Stimulated activated CD8-positive, alpha-beta memory T cell treated with anti-CD3 and anti-CD28 coated beads, Interleukin-4, amount 100 ng/mL, for 4 hours (primary cell): Measurements from ENCODE around the gene DSCAM.
"Not testable (repeated sequence)": the region's sequence is repeated elsewhere in the genome, so short reads cannot be mapped to it uniquely, and the experiment has no call there.

Source experiments
- DNase-seq, 2 donors: peaks; one replicate each; pipeline ENCODE4 v3.0.0-alpha.2; 2020; ENCODE audit warnings: low read depth in 2 of 2, low spot score in 1 of 2

The DSCAM gene, protein sequence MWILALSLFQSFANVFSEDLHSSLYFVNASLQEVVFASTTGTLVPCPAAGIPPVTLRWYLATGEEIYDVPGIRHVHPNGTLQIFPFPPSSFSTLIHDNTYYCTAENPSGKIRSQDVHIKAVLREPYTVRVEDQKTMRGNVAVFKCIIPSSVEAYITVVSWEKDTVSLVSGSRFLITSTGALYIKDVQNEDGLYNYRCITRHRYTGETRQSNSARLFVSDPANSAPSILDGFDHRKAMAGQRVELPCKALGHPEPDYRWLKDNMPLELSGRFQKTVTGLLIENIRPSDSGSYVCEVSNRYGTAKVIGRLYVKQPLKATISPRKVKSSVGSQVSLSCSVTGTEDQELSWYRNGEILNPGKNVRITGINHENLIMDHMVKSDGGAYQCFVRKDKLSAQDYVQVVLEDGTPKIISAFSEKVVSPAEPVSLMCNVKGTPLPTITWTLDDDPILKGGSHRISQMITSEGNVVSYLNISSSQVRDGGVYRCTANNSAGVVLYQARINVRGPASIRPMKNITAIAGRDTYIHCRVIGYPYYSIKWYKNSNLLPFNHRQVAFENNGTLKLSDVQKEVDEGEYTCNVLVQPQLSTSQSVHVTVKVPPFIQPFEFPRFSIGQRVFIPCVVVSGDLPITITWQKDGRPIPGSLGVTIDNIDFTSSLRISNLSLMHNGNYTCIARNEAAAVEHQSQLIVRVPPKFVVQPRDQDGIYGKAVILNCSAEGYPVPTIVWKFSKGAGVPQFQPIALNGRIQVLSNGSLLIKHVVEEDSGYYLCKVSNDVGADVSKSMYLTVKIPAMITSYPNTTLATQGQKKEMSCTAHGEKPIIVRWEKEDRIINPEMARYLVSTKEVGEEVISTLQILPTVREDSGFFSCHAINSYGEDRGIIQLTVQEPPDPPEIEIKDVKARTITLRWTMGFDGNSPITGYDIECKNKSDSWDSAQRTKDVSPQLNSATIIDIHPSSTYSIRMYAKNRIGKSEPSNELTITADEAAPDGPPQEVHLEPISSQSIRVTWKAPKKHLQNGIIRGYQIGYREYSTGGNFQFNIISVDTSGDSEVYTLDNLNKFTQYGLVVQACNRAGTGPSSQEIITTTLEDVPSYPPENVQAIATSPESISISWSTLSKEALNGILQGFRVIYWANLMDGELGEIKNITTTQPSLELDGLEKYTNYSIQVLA (N-terminal part only)

DNA sequence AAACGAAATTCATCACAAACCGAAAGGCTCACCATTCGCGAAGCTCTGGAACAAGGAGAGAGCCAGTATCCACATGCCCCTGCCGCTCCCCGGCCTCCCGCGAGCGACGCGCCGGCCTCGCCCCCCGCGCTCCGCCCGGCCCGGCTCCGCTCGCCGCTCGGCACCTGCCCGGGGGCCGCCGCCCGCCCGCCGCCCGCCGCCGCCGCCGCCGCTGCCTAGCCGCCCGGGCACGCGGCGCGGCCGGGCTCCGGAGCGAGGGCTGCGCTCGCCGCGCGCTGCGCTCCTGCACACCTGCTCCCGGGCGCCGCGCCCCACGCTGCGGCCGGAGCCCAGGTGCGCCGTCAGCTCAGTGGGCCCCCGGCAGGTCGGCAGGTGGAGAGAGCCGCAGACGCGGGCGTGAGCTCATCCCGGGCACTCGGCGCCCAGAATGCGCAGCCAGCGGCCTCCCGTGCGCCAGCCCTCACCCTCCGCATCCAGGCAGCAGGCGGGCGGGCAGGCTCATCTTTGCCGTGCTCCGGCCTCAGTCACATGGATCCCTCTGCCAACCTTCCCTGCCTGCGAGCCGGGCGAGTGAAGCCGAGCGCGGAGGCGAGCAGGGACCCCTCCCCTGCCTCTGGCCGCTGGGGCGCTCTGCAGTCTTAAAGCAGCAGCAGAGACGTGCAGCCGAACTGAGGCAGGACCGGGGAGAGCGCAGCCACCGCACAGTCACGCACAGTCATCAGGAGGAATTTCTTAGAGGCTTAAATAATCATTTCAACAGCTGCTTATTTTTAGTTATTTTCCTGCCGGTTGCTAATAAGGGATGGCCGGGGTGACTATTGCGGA lies at the start of gene DSCAM:
Gene DSCAM (minus strand): TSS at position 572 of the 825 bp plus-strand sequence. CDS start 497 bp downstream, at position 75.
- DNase-seq, result no peak

DNA sequence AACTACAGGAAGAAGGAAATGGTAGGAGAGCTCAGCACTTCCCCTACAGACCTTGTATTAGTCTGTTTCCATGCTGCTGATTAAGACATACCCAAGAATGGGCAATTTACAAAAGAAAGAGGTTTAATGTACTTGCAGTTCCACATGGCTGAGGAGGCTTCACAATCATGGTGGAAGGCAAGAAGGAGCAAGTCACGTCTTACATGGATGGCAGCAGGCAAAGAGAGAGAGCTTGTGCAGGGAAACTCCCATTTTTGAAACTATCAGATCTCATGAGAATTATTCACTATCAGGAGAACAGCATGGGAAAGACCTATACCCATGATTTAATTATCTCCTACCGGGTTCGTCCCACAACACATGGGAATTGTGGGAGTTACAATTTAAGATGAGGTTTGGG lies 48.7 kb upstream of the DSCAM start:
- DNase-seq, result not testable (repeated sequence)

DNA sequence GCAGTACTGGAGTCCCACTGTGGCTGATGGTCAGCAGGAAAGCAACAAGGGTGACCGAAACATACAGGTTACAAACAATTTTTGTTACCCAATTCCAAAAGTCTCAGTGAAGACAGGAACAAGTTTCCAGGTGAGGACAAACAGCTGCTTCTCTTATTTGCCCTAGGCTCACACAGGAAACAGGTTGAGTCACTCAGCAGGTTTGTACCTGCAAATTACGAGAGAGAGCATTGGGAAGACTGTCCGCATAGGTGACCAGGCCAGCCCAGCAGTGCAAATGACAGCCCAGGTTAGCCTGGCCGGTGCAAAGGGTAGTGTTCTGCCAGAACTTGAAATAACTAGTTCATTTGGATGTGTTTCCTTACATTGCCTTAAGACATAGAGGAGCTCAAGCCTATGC lies 40.0 kb upstream of the DSCAM start:
- DNase-seq, result no peak

DNA sequence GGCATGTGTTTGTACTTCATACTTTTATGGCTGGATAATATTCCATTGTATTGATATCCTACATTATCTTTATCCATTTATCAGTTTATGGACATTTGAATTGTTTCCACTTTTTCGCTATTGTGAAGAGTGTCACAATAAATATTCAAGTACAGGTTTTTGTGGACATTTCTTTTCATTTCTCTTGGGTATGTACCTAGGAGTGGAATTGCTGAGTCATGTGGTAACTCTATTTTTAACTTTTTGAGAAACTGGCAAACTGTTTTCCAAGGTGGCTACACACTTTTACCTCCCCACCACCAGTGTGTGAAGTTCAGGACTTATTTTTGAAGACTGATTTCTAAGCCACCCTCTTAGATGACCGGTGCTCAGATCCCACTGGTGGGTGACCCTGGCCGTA lies 39.0 kb upstream of the DSCAM start:
- no peak for DNase-seq

DNA sequence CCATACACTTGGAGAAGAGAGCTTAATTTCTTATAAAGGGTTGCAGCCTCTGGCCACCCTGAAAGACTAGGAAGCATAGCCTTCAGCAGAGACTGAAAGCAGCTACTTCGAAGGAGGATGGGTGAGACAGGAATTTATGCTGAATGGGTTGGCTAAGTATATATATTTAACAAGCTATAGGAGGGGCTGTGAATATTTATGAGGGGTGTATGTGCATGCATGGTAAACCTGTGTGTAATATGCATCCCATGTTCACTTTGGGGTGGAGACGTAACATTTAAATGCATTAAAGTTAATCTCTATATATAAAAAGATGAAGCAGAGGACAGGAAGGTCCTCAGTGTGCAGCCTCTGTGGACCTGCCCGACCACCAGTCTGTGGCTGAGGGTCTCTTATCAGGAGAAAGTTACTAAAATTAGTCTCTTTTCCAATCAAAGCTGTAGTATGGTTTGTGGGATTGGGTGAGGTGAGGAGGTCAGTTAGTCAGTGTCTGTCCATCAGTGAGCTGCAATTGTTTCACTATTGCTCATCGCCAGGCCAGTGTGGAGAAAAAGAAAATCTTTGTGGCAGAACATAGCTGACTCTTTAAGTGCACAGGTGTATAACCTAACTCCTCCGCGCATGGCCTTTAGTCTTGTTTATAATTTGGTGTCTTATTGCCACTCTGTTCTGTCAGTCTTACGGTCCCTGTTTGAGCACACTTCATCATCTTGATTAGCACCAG lies 35.4 kb upstream of the DSCAM start:
- no peak for DNase-seq

DNA sequence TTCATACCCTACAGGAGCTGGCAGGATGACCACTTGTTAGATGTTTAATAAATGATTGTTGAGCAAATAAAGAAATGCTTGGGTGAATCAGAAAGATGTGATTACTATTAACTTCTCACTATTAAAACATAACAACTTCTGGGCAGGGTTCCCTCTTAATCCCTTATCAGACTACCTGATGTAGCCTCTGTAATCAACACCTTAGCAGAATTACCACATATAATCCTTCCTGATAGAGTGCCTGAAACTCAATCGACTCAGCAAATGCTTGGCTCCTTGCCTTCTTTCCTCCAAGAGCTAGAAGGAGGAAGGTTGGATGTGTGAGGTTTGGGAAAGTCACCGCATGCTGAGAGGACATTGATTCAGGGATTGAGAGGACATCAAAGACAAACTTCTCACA lies 34.8 kb upstream of the DSCAM start:
- DNase-seq, result no peak

DNA sequence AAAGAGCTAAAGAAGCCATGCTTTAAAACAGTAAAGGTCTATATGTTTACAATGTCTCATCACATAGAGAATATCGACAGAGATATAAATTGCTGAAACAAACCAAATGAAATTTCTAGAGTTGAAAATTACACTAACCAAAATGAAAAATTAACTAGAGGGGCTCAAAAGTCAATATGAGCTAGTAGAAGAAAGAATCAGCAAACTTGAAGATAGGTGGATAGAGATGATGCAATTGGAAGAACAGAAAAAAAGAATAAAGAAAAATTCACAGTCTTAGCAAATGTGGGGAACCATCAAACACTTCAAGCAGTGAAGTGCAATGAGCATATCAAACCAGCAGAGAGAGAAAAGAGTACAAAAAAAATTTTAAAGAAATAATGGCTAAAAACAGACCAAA lies 24.1 kb upstream of the DSCAM start:
- no peak for DNase-seq

DNA sequence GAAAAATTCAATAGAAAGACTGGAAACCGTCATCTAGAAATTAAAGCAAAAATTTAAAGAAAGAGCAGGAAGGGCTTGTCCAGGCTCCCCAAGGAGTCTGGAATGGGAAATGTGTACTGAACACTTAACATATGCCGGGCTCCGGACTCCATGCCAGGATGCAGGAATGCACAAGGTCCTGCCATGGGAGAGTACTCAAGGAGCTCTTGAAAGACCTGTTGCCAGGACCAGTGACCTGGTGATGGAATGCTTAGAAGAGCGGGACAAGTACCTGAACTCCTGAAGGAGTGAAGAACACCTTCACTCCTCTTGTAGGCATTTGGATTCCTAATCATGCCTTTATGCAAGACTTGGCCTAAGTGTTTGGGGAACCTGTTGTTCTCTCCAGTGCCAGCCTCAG lies 16.9 kb upstream of the DSCAM start:
- no peak for DNase-seq

DNA sequence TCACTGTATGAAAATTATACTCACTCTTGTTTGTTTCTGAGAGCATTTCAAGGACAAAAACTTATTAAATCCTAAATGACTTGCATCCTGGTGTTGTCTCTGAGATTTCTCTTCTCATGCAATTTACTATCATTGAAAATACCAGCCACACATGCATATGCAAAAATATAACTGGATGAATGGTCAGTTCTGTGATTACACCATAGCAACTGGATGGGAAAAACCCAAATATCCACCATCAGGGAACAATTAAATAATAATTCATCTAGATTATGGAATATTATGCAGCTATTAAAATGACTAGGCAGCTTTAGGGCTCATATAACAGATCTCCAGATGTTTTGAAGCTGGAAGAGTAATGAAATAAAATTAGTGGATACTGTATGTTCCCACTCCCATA lies 11.6 kb upstream of the DSCAM start:
- DNase-seq, result no peak

DNA sequence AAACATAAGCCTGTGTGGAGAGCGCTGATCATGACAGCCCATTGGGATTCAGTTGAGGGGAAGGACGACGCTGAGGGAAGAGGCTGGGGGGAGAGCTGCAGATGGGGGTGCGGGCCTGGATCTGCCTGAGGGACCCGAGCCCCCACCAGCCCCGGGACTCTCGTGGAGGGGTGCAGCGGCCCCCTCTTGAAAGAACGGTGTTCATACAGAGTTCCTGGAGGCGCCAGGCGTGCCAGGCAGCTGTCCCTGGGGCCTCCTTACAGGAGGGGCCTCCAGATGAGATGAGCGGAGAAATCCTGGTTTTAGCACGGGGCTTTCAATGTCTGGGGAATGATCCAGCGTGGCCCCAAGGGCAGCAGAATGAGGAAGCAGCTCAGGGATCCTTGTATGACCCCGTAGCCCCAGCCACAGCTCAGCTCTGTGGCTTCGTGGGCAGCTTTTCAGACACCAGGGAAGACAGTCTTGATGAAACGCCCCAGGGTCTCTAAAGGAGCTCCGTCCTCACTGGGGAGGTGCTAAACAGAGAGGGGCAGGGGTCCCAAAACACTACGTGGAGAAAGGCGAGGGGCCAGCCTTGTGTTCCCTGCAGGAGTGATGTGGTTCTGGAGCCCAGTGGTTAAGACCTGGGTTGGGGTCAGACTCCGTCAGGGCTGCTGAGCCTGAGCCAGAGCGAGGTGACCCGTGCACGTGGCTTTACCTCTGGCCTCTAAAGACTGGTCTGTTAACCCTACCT lies 7.2 kb upstream of the DSCAM start:
- DNase-seq, result no peak

DNA sequence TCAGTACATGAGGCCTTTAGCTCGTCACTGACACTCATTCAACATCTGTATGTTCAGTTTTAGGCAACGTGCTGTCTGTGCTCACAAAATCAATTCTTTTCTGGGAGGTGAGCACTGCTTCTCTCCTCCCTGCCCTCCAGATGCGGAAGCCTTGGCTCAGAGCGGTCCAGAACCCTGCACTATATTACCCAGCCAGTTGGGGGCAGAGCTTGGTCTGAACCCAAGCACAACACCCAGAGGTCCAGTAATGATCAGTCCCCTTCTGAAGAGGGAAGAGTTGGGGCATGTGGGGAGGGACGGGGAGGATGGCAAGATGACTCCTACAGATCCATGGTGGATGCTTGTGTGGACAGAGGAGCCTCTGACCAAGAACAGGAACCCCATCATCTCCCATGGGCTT lies 5.6 kb upstream of the DSCAM start:
- DNase-seq, result no peak

DNA sequence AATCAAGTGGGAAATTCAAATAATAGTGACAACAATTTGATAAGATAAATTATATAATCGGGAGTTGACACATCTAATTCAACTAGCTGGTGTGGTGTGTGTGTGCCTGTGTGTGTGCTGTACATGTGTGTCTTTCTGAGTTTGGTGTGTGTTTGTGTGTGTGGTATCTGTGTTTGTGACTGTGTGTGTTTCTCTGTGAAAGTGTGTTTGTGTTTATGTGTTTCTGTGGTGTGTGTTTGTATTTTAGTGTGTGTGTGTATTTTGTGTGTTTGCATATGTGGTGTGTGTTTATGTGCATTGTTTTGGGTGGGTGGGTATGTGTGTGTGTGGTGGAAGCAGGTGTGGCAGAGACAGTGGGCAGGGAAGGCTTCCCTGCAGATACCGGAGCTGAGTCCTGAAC lies 4.8 kb upstream of the DSCAM start:
- no peak for DNase-seq

DNA sequence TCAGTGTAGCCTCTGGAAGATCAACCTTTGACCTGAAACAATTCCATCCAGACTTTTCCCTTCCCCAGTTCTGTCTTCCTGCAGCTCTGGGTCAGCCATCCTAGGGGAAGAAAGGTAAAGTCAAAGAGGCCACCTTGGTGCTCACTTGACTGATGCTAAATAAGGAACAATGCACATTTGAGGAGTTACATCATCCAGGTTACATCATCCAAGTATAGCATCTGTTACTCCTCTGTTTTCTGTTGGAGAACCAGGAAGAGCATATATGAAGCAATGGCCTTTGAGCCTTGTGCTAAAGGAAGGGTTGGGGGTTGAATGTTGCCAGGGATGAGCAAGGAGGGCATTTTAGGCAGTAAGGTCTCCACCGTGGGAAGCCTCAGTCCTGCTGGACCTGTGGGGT lies 3.1 kb upstream of the DSCAM start:
- DNase-seq, result no peak

DNA sequence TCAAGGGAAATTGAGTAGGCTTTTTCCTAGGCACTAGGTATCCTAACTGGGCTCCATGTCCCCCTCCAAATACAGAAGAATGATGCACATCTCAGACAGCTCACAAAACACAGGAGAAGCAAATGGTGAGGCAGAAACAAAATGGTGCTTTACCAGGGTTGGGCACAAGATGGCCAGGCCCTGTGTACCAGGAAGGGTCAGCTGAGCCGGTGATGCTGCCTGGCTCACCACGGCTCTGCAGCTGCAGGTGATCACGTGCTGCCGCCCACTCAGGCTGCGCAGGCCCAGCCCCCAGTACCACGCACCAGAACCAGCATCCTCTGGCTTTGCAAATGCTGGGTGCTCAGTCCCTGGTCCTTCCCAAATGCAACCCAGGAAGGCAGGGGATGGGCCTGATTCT lies 993 bp upstream of the DSCAM start:
- DNase-seq, result no peak

DNA sequence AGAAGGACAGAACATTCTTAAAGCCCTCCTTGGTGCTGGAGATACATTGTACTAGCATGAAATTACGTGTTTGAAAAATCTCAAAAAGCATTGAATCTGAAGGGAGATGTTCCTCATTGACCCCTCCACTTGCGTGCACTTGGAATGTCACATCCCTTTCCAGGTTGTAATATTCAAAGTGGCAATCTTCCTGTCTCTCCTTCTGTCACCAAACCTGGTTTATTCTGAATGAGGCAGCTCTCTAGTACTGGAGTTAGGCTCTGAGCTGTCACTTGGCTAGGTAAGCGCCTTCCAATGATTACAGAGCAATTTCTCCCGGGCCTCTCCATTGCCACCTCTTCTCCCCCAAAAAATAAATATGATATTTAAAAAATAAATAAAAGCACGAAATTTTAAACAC lies 855 bp downstream of the DSCAM start:
- no peak for DNase-seq

DNA sequence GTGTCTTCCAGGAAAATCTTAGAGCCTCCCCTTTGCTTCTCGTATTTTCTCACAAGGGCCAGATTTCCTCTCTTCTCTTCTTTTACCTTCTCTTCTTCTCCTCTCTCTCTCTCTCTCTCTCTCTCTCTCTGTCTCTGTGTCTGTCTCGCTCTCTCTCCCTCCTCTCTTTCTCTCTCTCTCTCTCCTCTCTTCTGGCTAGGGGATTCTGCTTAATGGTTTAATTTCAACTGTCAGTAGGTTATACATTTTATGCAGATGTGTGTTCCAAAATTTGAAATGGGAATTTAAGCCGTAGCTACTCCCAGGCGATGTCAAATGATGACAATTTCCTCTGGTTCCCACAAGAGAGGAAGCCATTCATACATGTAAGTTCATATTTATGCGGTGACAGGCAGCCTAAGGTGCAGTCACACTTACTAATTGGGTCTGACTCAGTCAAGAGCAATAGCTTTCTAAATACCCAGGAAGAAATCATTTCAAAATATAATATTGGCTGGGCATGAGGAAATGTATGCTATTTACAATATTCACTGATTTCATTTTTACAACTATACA lies 1.4 kb downstream of the DSCAM start:
- no peak for DNase-seq

DNA sequence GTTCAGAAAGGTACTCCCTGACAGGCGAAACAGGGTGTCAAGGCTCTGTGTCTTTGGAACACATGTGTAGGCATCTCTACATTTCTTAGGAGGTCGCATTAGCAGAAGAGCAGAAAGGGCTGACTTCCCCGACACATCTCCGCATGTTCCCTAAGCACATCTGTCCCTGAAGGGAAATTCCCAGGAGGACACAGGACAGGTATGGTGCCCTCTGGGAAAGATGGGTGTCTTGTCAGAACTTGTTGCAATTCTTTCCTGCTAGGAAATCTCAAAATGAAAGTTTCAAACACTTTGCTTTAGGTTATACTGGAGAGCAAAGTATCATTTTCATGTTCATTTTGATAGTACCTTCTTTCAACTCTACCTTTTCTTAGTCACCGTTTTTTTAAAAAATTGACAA lies 2.0 kb downstream of the DSCAM start:
- no peak for DNase-seq

DNA sequence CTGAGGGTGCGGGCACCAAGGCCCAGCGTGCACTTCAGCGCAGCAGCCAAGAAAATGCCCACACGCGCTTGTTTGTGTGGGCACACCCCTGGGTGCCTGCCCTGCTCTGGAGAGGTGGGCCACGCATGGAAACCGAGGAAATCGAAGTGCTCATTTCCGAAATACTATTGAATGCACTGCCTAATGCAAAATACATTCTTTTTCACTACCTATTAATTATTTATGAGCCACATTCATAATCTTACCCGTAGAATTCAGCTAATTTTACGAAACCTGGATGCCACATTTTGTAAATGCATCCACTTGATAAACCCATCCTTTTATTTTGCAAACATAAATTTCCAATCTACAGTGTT lies 4.8 kb downstream of the DSCAM start:
- no peak for DNase-seq

DNA sequence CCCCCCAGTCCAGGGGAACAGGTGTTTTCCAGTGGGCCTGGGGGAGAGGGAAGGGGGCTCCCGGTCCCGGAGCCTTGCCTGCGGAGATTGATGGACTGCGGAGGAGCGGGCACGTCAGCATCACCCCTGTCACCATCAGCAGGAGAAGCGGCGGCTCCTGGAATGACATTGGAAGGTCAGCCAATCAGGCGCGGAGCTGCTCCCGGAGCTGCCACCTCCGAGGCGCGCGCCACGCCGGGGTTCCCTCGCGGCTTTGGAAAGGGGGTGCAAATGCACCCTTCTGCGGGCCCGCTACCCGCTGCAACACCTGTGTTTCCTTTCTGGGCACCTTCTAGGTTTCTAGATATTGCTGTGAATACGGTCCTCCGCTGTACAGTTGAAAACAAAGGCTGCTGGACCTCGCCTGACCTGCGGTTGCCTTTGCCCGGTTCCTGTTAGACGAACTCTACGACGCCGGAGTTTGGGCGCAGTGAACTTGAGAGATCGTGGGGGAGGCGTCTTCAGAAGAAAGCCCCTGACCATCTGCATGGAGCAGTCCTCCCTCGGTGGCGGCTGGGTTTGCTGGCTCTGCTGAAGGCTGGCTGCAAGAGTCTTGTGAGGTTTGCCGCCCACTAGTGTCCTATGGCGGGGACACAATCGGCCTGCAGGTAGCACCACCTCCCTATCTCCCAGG lies 5.3 kb downstream of the DSCAM start:
- DNase-seq, result no peak
